ENCODE measurements around the gene SORBS2.

- TF ChIP-seq ZFP3 (CRISPR knock-in tag; IDR thresholded peaks at IDR 0.05) (no peak), PATZ1 (CRISPR knock-in tag; IDR thresholded peaks at IDR 0.05; ENCODE audit: borderline replicate concordance) (no peak), RARB (CRISPR knock-in tag; IDR thresholded peaks at IDR 0.05) (no peak), ISL1 (CRISPR knock-in tag; IDR thresholded peaks at IDR 0.05) (no peak), CSDC2 (CRISPR knock-in tag; IDR thresholded peaks at IDR 0.05) (no peak), CREB5 (CRISPR knock-in tag; IDR thresholded peaks at IDR 0.05; ENCODE audit: low read depth) (no peak), TSHZ2 (CRISPR knock-in tag; IDR thresholded peaks at IDR 0.05) (no peak)
- TF ChIP-seq, protein P1, sequence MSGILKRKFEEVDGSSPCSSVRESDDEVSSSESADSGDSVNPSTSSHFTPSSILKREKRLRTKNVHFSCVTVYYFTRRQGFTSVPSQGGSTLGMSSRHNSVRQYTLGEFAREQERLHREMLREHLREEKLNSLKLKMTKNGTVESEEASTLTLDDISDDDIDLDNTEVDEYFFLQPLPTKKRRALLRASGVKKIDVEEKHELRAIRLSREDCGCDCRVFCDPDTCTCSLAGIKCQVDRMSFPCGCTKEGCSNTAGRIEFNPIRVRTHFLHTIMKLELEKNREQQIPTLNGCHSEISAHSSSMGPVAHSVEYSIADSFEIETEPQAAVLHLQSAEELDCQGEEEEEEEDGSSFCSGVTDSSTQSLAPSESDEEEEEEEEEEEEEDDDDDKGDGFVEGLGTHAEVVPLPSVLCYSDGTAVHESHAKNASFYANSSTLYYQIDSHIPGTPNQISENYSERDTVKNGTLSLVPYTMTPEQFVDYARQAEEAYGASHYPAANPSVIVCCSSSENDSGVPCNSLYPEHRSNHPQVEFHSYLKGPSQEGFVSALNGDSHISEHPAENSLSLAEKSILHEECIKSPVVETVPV (CRISPR knock-in tag; IDR thresholded peaks at IDR 0.05) = no peak
Measured at GRCh38 chr4:185840953-185841352, 29.0 kb upstream of the SORBS2 start.

Measured in SK-N-SH treated with all-trans-retinoic acid at 6 μM for 48 hours (cell line).